A673 (cell line): ENCODE data around the gene DUSP19.

Source experiments
- EZH2 ChIP-seq: fragments of 200-600 bp; sonication (generic); IDR thresholded peaks from 2 replicates; pipeline ENCODE4 v1.6.1; 2017; ENCODE audit warnings: borderline replicate concordance, low read depth, mild to moderate bottlenecking, mixed read lengths, antibody characterized with exemption, low read length; ENCODE audit not compliant: poor library complexity, severe bottlenecking
- TF ChIP-seq, protein P1 (sequence below): fragments of 300-800, 200-600 bp; sonication (generic); conservative IDR thresholded peaks from 2 replicates; pipeline ENCODE4 v1.5.1; 2017; ENCODE audit warnings: low read depth, mild to moderate bottlenecking, antibody characterized with exemption, low read length, moderate library complexity, mixed read lengths

DNA sequence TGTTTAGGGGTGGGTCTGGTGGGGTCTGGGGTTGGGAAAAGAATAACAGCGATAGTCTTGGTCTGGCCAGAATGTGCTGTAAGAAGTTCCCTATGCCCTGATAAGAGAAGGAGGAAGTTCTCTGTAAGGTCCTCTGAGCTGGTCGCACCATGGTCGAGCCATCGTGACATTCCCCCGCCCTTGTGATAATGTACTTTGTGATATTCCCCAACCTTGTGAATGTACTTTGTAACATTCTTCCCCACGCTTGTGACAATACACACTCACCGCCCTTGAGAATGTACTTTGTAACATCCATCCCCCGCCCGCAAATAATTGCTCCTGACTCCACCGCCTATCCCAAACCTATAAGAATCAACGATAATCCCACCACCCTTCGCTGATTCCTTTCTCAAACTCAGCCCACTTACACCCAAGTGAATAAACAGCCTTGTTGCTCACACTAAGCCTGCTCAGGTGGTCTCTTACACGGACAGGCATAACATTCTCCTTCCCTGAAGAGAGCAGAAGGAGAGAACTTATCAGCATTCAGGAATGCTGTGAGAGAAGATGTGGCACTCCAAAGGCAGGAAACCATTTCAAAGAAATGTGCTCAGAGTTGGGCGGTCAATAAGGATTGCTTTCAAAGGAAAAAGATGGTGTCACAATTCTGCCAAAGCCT is 17.8 kb upstream of the DUSP19 start:
- no peak for TF ChIP-seq EZH2
- TF ChIP-seq, protein P1, sequence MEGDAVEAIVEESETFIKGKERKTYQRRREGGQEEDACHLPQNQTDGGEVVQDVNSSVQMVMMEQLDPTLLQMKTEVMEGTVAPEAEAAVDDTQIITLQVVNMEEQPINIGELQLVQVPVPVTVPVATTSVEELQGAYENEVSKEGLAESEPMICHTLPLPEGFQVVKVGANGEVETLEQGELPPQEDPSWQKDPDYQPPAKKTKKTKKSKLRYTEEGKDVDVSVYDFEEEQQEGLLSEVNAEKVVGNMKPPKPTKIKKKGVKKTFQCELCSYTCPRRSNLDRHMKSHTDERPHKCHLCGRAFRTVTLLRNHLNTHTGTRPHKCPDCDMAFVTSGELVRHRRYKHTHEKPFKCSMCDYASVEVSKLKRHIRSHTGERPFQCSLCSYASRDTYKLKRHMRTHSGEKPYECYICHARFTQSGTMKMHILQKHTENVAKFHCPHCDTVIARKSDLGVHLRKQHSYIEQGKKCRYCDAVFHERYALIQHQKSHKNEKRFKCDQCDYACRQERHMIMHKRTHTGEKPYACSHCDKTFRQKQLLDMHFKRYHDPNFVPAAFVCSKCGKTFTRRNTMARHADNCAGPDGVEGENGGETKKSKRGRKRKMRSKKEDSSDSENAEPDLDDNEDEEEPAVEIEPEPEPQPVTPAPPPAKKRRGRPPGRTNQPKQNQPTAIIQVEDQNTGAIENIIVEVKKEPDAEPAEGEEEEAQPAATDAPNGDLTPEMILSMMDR, result no peak
